ENCODE measurements around the gene EMD.
"Not testable (repeated sequence)": the region's sequence is repeated elsewhere in the genome, so short reads cannot be mapped to it uniquely, and the experiment has no call there.

The EMD gene

GRCh38 chrX:154397888-154398667 is 19.0 kb downstream of the EMD start, which contains the start of gene RPL10:
RPL10 (plus strand) TSS chrX:154398377; CDS start chrX:154398520, 143 bp downstream.
- DNase-seq = peak; percentile 89

- peak; percentile 88 for DNase-seq
Observed at GRCh38 chrX:154398668-154399526, 19.8 kb downstream of the EMD start.

DNA sequence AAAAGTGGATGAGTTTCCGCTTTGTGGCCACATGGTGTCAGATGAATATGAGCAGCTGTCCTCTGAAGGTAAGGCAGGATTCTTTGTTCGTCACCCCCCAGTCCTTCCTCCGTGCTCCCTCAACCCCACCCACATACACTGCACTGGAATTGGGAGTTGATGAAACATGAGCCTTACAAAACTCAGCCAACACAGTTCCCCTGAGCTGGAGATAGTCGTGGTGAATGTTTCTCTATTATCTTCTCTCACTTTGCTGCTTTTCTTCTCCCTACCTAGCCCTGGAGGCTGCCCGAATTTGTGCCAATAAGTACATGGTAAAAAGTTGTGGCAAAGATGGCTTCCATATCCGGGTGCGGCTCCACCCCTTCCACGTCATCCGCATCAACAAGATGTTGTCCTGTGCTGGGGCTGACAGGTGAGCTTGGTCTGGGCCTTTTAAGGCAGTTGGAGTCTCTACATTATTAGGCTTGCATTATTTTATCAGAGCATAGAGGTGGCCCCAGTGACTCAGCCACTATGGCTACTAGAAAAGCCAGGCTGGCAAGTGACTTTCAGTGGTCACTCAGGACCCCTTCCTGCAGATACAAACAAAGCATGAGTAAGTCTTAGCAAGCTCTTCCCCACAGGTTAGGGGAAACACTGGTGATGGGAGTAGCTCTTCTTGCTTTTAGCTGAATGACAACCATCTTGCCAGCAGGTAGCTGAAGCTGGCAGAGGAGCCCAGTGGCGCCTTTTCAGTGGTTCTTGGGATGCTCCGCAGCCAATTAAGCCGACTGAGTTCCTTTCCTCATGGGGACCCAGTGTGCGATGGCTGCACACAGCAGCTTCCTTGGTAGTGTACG is 20.7 kb downstream of the EMD start:
- DNase-seq = no peak

DNA sequence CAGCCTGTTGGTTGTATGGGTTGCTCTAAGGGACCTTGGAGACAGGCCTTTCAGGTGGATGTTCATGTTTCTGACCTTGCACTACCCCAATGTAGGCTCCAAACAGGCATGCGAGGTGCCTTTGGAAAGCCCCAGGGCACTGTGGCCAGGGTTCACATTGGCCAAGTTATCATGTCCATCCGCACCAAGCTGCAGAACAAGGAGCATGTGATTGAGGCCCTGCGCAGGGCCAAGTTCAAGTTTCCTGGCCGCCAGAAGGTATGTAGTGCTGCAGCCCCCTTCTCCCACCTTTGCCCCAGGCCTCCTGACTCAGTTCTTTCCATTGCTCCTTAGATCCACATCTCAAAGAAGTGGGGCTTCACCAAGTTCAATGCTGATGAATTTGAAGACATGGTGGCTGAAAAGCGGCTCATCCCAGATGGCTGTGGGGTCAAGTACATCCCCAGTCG is 21.3 kb downstream of the EMD start:
- not testable (repeated sequence) for DNase-seq

GRCh38 chrX:154401045-154401799 is 22.1 kb downstream of the EMD start:
- DNase-seq = no peak

DNA sequence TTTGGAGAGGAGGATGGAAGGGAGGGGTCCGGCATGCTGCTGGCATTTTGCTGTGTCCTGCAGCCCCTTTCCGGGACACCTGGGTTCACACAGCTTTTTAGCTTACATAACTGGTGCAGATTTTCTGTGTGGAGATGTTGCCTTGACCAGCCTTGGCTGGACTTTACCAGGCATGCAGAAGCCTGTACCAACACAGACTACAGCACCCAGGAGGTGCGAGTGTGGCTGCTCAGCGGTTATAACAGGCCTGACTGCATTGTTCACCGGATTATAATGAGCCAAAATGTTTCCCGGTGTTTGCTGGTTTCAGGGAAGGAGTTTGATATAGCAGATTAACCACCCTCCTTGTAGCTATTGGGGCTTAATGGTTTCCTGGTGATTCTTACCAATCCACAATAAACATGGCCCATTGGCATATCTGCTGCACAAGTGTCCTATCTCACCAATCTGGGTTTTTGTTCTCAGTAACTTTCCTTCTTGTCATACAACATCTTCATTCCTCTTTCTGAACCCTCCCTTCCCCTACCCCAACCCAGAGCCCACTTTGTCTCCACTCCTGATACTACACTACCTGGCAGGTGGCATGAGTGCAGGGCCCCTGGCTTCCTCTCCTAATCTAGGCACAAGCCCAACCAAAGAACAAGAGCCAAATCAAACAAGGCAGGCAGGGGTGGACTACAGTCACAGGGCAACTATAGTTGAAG is 23.0 kb downstream of the EMD start:
- no peak for DNase-seq

- DNase-seq = no peak
Observed at GRCh38 chrX:154402622-154403127, 23.6 kb downstream of the EMD start.

DNA sequence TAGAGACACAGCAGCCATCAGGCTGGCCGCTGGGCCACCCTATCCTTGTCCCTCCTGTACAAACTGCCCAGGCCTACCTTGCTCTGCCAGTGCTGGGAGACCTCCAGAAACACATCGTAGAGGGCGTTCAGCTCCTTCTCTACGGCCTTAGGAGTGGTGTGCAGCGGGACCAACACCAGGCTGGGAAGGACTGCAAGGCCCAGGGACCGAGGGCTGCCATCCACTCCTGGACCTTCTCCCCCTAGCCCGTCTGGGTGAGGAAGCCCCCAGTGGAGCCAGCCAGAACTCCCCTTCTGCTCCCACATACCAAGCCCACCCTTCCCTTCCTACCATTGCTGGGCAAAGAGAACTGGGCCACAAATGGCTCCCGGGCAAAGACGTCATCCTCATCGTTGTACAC is 24.1 kb downstream of the EMD start:
- DNase-seq = no peak

- no peak for DNase-seq
Observed at GRCh38 chrX:154403858-154404257, 24.8 kb downstream of the EMD start.

DNA sequence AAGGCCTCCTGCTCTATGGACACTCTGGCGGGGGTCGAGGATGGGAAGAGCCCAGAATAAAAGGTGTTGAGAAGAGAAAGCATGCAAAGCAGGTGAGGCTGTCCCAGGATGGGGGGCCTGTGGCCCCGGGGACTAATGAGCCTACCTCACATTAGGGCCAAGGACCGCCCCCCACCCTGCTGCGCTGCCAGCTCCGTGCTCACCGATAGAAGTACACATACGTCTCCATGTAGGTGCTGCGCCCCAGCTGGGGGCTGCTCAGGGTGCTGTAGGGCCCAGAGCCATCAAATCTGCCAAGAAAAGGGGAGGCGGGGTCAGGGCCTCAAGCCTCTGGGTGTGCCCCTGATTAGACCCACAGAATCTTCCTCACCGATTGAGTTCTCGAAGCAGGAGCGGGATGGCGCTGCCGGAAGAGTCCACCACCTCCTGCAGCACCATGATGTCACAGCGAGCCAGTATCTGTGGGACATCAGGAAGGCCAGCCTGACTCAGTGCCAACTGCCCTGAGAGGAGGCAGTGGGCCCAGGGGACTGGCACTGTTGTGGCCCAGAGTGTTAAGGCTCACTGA is 25.6 kb downstream of the EMD start:
- DNase-seq = no peak

GRCh38 chrX:154408659-154409221 is 29.6 kb downstream of the EMD start:
- DNase-seq = no peak

DNA sequence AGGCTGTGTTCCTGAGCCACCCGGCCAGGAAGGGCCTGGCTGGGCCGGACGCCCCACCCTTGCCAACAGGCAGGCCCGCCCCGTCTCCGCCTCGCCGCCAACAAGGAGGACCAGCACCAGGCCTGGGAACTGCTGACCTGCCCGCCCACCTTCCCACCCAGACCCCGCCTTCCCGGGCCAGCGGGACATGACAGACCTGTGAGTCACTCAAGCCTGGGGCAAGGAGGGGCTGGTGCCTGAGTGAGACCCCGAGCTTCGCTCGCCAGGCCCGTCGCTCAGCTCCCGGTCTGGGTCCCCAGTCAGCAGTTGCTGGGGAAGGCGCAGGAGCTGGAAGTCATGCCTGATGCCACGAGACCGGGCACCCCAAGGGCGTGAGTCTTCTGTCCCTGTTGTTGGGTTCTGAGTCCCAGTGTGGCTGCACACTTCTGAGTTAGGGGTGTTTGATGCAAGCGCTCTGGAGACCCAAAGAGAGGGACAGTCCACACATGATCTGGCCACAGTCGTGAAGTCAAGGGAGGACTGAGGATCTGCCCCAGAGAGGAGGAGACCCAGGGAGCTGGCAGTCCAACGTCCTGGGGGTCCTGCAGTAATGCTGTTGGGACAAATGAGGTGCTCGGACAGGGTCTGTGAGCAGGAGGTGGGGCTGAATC is 30.3 kb downstream of the EMD start, which contains the start of gene DNASE1L1:
TSS of gene DNASE1L1 (minus strand) at position 33 of the 650 bp plus-strand sequence. CDS start 3,686 bp downstream, outside the sequence.
- peak; percentile 36 for DNase-seq

DNA sequence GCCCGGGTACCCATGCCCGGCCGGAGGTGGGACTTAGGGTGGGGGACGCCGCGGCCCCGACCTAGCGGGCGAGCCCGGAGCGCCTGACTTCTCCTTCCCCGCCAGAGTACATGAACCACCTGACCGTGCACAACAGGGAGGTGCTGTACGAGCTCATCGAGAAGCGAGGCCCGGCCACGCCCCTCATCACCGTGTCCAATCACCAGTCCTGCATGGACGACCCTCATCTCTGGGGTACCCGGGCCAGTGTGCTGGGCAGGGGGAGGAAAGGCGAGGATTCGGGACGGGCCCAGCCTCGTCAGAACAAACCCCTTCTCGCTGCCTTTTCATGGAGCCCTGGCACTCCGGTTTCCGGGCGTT is 32.9 kb downstream of the EMD start:
- DNase-seq = peak; percentile 67

DNA sequence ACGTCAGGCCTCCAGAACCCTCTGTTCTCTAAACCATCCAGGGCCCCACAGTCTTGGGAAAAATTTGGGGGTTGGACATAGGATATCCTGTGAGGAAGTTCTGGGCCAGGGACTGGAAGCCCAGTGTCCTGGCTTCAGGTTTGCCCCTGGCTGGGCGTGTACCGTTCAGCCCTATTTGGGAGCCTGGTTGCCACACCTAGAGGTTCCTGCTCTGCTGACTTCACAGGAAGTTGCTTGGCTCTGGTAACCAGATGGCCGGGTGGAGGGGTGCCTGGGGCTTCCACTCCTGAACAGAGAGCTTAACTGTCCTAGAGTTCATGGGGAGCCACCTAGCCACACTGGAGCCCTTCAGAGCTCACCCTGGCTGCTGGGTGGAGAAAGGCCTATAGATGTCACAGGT is 33.4 kb downstream of the EMD start:
- DNase-seq = peak; percentile 57

GRCh38 chrX:154413142-154413541 is 34.0 kb downstream of the EMD start:
- no peak for DNase-seq

DNA sequence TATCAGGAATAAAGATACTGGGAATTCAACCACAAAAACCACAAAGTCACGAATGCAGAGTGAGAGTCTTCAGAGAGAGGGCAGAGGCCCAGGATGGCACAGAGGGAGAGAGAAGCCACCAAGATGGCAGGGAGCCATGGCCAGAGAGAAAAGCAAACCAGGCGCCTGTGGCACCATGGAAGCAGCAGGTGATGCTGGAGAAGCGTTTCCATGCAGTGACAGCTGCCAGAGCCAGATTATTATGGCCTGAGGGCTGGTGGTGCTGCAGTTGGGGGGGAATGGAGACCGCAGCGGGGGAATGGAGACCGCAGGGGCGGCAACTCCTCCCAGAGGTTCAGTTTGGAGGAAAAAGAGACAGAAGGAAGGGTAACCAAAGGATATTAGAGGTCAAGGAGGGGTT is 38.1 kb downstream of the EMD start:
- DNase-seq = no peak

DNA sequence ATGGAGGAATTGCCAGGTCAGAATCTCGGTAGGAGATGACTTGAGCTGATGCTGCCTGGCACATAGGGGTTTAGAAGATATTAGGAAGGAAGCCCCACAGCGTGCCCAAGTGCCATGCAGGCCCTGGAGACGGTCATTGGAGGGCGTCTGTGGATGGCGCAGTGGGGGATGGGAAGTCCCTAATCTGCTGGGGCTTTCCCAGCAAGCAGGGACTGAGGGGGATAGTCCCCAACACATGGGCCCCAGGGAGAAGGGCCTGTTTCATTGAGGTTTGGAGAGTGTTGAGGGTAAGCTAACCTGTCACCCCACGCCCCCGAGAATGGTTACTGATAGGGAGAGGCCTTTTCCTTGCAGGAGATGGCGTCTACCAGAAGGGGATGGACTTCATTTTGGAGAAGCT is 40.1 kb downstream of the EMD start:
- no peak for DNase-seq

GRCh38 chrX:154419688-154420401 is 40.8 kb downstream of the EMD start:
- no peak for DNase-seq

DNA sequence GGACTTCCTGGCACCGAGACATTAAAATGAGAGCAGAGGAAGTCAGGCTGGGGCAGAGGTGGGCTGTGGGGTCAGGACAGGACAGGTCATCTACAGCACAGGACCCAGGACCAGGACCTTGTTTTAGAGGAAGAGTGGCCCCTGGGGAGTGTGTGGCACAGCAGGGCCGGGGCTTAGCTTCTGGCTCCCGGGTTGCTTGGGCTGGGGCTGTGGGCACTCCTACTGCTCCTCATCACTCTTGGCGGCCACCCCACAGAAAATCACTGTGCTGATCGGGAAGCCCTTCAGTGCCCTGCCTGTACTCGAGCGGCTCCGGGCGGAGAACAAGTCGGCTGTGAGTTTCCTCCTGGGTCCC is 41.3 kb downstream of the EMD start:
- DNase-seq = no peak
